ENCODE results near the gene GPR62.

The GPR62 gene

DNA sequence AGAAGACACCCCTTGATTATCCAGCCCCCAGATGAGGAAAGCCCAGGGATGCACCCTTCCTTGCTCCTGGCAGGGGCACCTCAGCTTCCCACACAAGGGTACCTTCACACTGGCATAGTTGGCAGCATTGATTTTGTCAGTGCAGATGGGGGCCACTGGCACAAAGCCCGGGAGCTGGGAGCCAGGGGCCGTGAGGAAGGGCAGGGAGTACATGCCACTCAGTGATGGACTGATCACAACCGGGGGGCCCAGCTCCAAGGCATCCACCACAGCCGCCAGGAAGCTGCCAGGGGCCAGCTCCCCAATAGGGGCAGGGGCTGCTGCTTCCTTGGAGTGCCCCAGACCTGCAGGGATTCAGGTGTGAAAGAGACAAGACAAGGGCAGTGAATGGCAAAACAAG is 14.7 kb downstream of the GPR62 start:
- Histone ChIP-seq H3K36me3 (ENCODE audit: insufficient read depth, low read length) (no peaks in the 10 kb centered on the region), H3K4me3 (ENCODE audit: low read length, poor library complexity, severe bottlenecking) (no peak overlapping the region), H3K9ac (ENCODE audit: low read depth, low read length, poor library complexity, severe bottlenecking) (no peak overlapping the region), H3K4me1 (ENCODE audit: insufficient read depth, low read length, poor library complexity, severe bottlenecking) (peaks cover 36% of the 10 kb centered on the region), H3K79me2 (ENCODE audit: insufficient read depth, low read length) (peaks cover 19% of the 10 kb centered on the region), H3F3A (ENCODE audit: low read depth) (peaks cover 5% of the 10 kb centered on the region; the same call in 1 of the 2 replicates), H3K27me3 (ENCODE audit: insufficient read depth, low read length, poor library complexity, severe bottlenecking) (no peaks in the 10 kb centered on the region), H2AFZ (ENCODE audit: low read length) (no peak overlapping the region), H3K4me2 (ENCODE audit: low read depth, low read length, poor library complexity, severe bottlenecking) (peak overlapping the region; percentile 93), H3K9me2 (replicated peaks; ENCODE audit: low read depth, low read length) (no peaks in the 10 kb centered on the region), H4K20me1 (ENCODE audit: insufficient read depth, low read length, poor library complexity, severe bottlenecking) (no peaks in the 10 kb centered on the region), H3K9me3 (ENCODE audit: insufficient read depth, low read depth, low read length) (no peaks in the 10 kb centered on the region)
- TF ChIP-seq EZH2phosphoT487 (IDR thresholded peaks at IDR 0.05; ENCODE audit: borderline replicate concordance) = no peak
- TF ChIP-seq, protein P1, sequence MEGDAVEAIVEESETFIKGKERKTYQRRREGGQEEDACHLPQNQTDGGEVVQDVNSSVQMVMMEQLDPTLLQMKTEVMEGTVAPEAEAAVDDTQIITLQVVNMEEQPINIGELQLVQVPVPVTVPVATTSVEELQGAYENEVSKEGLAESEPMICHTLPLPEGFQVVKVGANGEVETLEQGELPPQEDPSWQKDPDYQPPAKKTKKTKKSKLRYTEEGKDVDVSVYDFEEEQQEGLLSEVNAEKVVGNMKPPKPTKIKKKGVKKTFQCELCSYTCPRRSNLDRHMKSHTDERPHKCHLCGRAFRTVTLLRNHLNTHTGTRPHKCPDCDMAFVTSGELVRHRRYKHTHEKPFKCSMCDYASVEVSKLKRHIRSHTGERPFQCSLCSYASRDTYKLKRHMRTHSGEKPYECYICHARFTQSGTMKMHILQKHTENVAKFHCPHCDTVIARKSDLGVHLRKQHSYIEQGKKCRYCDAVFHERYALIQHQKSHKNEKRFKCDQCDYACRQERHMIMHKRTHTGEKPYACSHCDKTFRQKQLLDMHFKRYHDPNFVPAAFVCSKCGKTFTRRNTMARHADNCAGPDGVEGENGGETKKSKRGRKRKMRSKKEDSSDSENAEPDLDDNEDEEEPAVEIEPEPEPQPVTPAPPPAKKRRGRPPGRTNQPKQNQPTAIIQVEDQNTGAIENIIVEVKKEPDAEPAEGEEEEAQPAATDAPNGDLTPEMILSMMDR (conservative IDR thresholded peaks at IDR 0.05; ENCODE audit: low read length) = no peak

DNA sequence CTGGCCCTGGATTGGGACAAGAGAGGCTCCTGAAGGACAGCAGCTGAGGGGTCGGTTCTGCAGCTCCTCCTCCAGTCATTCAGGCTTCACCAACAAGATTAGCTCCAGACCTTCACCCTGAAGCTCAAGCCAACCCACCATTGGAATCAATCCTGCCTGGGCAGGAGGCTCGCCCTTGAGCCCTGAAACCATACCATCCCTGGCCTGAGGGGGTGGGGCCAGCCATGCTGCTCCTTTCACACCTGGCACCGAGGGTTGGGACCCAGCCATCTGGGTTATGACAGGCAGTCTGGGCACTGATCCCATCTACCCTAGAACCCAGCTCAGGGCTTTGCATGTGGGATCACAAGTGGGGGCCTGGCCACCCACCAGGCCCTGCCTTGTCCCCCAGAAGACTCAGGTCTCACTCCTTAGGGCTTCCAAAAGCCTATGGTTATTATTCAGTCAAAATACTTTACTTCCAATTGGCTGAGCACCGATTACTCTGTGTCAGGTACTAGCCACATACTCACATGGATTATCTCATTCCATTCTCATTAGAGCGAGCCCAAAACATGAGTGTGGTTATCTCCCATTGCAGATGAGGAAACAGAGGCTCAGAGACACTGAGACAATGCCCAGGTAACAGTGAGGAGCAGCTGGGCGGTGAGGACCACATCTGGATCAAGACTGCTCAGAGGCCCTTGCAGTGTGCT is 15.6 kb downstream of the GPR62 start:
- no peaks in the 10 kb centered on the region for H3K36me3 ChIP-seq (ENCODE audit: insufficient read depth, low read length)
- peaks cover 43% of the 10 kb centered on the region for H3K4me1 ChIP-seq (ENCODE audit: insufficient read depth, low read length, poor library complexity, severe bottlenecking)
- no peaks in the 10 kb centered on the region for H4K20me1 ChIP-seq (ENCODE audit: insufficient read depth, low read length, poor library complexity, severe bottlenecking)
- no peak for TF ChIP-seq EZH2phosphoT487 (IDR thresholded peaks at IDR 0.05; ENCODE audit: borderline replicate concordance)
- TF ChIP-seq, protein P1 (conservative IDR thresholded peaks at IDR 0.05; ENCODE audit: low read length) = no peak
- peaks cover 5% of the 10 kb centered on the region; the same call in 1 of the 2 replicates for H3F3A ChIP-seq (ENCODE audit: low read depth)
- H3K79me2 ChIP-seq (ENCODE audit: insufficient read depth, low read length) = peaks cover 19% of the 10 kb centered on the region
- H3K9me3 ChIP-seq (ENCODE audit: insufficient read depth, low read depth, low read length) = no peaks in the 10 kb centered on the region
- no peak overlapping the region for H3K4me3 ChIP-seq (ENCODE audit: low read length, poor library complexity, severe bottlenecking)
- no peak overlapping the region for H3K9ac ChIP-seq (ENCODE audit: low read depth, low read length, poor library complexity, severe bottlenecking)
- no peak overlapping the region for H3K4me2 ChIP-seq (ENCODE audit: low read depth, low read length, poor library complexity, severe bottlenecking)
- H3K27me3 ChIP-seq (ENCODE audit: insufficient read depth, low read length, poor library complexity, severe bottlenecking) = no peaks in the 10 kb centered on the region
- H2AFZ ChIP-seq (ENCODE audit: low read length) = no peak overlapping the region
- H3K9me2 ChIP-seq (replicated peaks; ENCODE audit: low read depth, low read length) = no peaks in the 10 kb centered on the region

DNA sequence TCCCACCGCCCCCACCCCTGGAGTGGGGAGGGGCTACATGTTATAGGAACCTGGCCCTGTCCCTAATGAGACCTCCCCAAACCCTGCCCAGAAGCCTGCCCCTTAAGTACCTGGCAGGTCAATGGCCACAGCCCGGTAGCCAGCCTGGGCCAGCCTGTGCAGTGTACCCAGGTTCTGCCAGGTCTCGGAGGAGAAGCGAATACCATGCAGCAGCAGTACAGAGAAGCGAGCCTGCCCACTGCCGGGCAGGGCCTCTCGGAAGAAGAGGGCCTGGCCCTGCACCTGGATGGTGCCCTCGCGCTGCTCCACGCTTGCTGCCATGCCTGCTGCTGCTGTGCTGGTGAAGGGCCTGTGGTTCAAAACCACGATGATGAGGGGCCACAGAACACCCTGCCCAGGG is 16.2 kb downstream of the GPR62 start:
- no peak overlapping the region for H3K9ac ChIP-seq (ENCODE audit: low read depth, low read length, poor library complexity, severe bottlenecking)
- TF ChIP-seq EZH2phosphoT487 (IDR thresholded peaks at IDR 0.05; ENCODE audit: borderline replicate concordance) = no peak
- TF ChIP-seq, protein P1 (conservative IDR thresholded peaks at IDR 0.05; ENCODE audit: low read length) = no peak
- peaks cover 42% of the 10 kb centered on the region for H3K4me1 ChIP-seq (ENCODE audit: insufficient read depth, low read length, poor library complexity, severe bottlenecking)

More for the DNA sequence above, 16.2 kb downstream of the GPR62 start:
- Histone ChIP-seq H3K4me3 (ENCODE audit: low read length, poor library complexity, severe bottlenecking) (no peak overlapping the region), H2AFZ (ENCODE audit: low read length) (no peak overlapping the region), H3K4me2 (ENCODE audit: low read depth, low read length, poor library complexity, severe bottlenecking) (no peak overlapping the region), H3K79me2 (ENCODE audit: insufficient read depth, low read length) (peaks cover 19% of the 10 kb centered on the region), H4K20me1 (ENCODE audit: insufficient read depth, low read length, poor library complexity, severe bottlenecking) (no peaks in the 10 kb centered on the region), H3K9me3 (ENCODE audit: insufficient read depth, low read depth, low read length) (no peaks in the 10 kb centered on the region), H3K36me3 (ENCODE audit: insufficient read depth, low read length) (no peaks in the 10 kb centered on the region), H3K27me3 (ENCODE audit: insufficient read depth, low read length, poor library complexity, severe bottlenecking) (no peaks in the 10 kb centered on the region), H3K9me2 (replicated peaks; ENCODE audit: low read depth, low read length) (no peaks in the 10 kb centered on the region), H3F3A (ENCODE audit: low read depth) (peaks cover 5% of the 10 kb centered on the region; the same call in 1 of the 2 replicates)

Measured in Loucy (cell line).